Measurements from ENCODE around the gene TENM4.

- no peak for TF ChIP-seq CTCF (IDR thresholded peaks at IDR 0.05)
- TF ChIP-seq POLR2AphosphoS5 (IDR thresholded peaks at IDR 0.05) = no peak
- no peak for TF ChIP-seq POLR2A (IDR thresholded peaks at IDR 0.05)
Measured at GRCh38 chr11:78708388-78708787, 732.4 kb downstream of the TENM4 start.
